Measurements from ENCODE around the gene UXS1. TPM values are rescaled to one million over a fixed set of nuclear protein-coding genes. Genes with fewer than 3 reads are reported as not detected.

The UXS1 gene
- total and polyA plus RNA-seq, 9 of the 15 experiments (the other 6 are each of a cell fraction or from before 2014, with no cell fraction given) = 5.8 to 25.8 (median 15.0) TPM

DNA sequence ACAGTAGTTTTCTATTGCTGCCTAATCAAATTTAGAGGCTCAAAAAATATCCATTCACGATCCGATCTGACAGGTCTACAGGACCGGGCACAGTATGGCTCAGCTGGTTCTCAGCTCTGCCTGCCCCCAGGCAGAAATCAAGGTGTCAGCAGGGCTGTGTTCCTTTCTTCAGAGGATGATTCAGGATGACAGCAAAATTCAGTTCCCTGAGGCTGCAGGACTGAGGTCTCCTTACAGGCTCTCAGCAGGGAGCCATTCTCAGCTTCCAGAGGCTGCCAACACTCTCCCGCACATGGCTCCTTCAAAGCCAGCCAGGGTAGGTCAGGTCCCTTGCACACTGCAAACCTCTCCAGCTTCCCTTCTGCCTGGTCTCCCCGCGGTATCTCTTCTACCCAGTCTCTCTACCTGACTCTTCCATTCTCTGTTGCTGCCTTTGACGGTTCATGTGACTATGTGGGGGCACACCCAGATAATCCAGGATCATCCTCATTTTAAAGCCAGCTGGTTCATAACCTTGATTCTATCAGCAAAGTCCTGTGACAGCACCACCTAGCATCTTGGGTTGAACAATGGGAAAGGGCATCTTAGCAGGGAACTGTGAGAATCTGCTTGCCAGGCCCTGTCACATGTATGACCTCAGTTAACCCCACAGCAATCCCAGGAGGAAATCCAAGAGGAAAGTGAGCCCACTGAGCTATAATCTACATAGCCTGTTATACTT, 50.4 kb downstream of the UXS1 start:
- DNase-seq (ENCODE audit: extremely low read depth in 1 of 4, low spot score in 3 of 4) = no peak
- in situ Hi-C loops (cut with MboI) = no loop called here
- CTCF ChIA-PET (ENCODE audit: low intra/inter-chr PET ratio) = no interaction called here
- Histone ChIP-seq H3K4me3 (no peak overlapping the region), H3K9me1 (ENCODE audit: control insufficient read depth, insufficient read depth, low read length) (peaks cover 4% of the 10 kb centered on the region), H3K9me3 (replicated peaks; ENCODE audit: control insufficient read depth, insufficient read depth, low read depth, low read length) (no peaks in the 10 kb centered on the region), H3K9ac (ENCODE audit: insufficient read depth in 1 of 2, low read depth in 2 of 2, low read length in 2 of 2) (no peak overlapping the region), H3K27ac (ENCODE audit: extremely low read depth, low read depth, low read length) (no peak overlapping the region), H3K36me3 (ENCODE audit: control insufficient read depth, insufficient read depth, low read length) (peaks cover 24% of the 10 kb centered on the region; the same call in 2 of the 3 replicates), H2AFZ (ENCODE audit: low read depth, low read length) (no peak overlapping the region), H3K4me2 (ENCODE audit: insufficient read depth, low read length) (no peak overlapping the region), H3K79me2 (ENCODE audit: control insufficient read depth, insufficient read depth, low read length) (no peaks in the 10 kb centered on the region; the same call in 2 of the 3 replicates), H4K20me1 (replicated peaks; ENCODE audit: control insufficient read depth, insufficient read depth, low read length) (no peaks in the 10 kb centered on the region), H3K27me3 (ENCODE audit: control insufficient read depth in 2 of 2, insufficient read depth in 2 of 2, low read length in 2 of 2) (no peaks in the 10 kb centered on the region), H3K4me1 (replicated peaks in 1 of 2; ENCODE audit: control insufficient read depth in 2 of 2, insufficient read depth in 2 of 2, low read length in 2 of 2) (no peaks in the 10 kb centered on the region; a peak in 1 of 5 replicates)
- TF ChIP-seq, protein P1, sequence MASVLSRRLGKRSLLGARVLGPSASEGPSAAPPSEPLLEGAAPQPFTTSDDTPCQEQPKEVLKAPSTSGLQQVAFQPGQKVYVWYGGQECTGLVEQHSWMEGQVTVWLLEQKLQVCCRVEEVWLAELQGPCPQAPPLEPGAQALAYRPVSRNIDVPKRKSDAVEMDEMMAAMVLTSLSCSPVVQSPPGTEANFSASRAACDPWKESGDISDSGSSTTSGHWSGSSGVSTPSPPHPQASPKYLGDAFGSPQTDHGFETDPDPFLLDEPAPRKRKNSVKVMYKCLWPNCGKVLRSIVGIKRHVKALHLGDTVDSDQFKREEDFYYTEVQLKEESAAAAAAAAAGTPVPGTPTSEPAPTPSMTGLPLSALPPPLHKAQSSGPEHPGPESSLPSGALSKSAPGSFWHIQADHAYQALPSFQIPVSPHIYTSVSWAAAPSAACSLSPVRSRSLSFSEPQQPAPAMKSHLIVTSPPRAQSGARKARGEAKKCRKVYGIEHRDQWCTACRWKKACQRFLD (CRISPR knock-in tag; IDR thresholded peaks at IDR 0.05) = no peak
- TF ChIP-seq POLR2G (IDR thresholded peaks at IDR 0.05; ENCODE audit: low read depth, low read length) = no peak
- TF ChIP-seq SMAD2 (IDR thresholded peaks at IDR 0.05; ENCODE audit: low read depth, low read length) = no peak
- no peak for TF ChIP-seq HNRNPLL (IDR thresholded peaks at IDR 0.05; ENCODE audit: low read depth, low read length, poor library complexity, severe bottlenecking)
- TF ChIP-seq DIDO1 (tag; IDR thresholded peaks at IDR 0.05; ENCODE audit: low read depth) = no peak
- no peak for TF ChIP-seq BRF1 (IDR thresholded peaks at IDR 0.05; ENCODE audit: borderline replicate concordance, extremely low read depth, insufficient read length)
- intact Hi-C loops (cut with micrococcal nuclease) = no loop called here
- POLR2A ChIA-PET = no interaction called here
- no peak for ATAC-seq
- 85% methylated on average over 7 of the region's 7 CpGs for WGBS (ENCODE audit: insufficient coverage, low coverage, missing lambda C conversion rate)
- no peak for FAIRE-seq
- BruUV-seq (replicated peaks) = no TSS peak

All from K562 (cell line).